Cardiac muscle cell (in vitro differentiated cells and primary cell): ENCODE data around the gene FCHSD2. TPM values are rescaled to one million over a fixed set of nuclear protein-coding genes. Genes with fewer than 3 reads are reported as not detected.

Source experiments
- DNase-seq, 2 donors: peaks; one replicate each; pipeline versions ENCODE4 v3.0.0 to v3.0.0-alpha.2; 2010 to 2017; ENCODE audit warnings: low read depth in 1 of 2, low spot score in 1 of 2
- H3K27ac ChIP-seq: fragments of 200-600 bp; sonication (generic); 2 replicates; pipeline ENCODE4 v1.5.1; 2016
- H3K27me3 ChIP-seq: fragments of 200-600 bp; sonication (generic); 2 replicates; pipeline ENCODE4 v1.6.0; 2016; ENCODE audit warnings: control low read depth
- H3K36me3 ChIP-seq: fragments of 200-600 bp; sonication (generic); 2 replicates; pipeline ENCODE4 v1.5.1; 2016; ENCODE audit warnings: control low read depth
- H3K4me1 ChIP-seq: fragments of 200-600 bp; sonication (generic); 2 replicates; pipeline ENCODE4 v1.8.1; 2017; ENCODE audit warnings: low read depth, mild to moderate bottlenecking, mixed run types
- H3K4me3 ChIP-seq: fragments of 200-600 bp; sonication (generic); 2 replicates; pipeline ENCODE4 v1.5.1; 2016; ENCODE audit warnings: mild to moderate bottlenecking
- H3K9me3 ChIP-seq: fragments of 200-600 bp; sonication (generic); 2 replicates; pipeline ENCODE4 v1.5.1; 2017; ENCODE audit warnings: low read depth, mild to moderate bottlenecking, control low read depth
- CTCF ChIP-seq: IDR thresholded peaks from 2 replicates; pipeline ENCODE4 v1.5.1; 2012; ENCODE audit warnings: low read depth, mild to moderate bottlenecking, low read length
- polyA plus RNA-seq: library from polyadenylated mRNA; unstranded; fragments of >200 nt; fragmentation: Nextera tagmentation; extraction: Ambion mirVana; gene quantifications from 2 replicates; pipeline ENCODE4 v1.2.1, GENCODE V29; 2016
- total RNA-seq: library from RNA; depleted of rRNA; stranded (reverse); fragments of >200 nt; gene quantifications from 2 replicates; pipeline ENCODE4 v1.2.3, GENCODE V29; 2016

Gene FCHSD2
- total and polyA plus RNA-seq, 2 experiments from 2014 or later: 12.3 to 16.9 TPM

- Histone ChIP-seq H3K27ac (no peak overlapping the region), H3K9me3 (no peaks in the 10 kb centered on the region), H3K4me1 (peaks cover 4% of the 10 kb centered on the region), H3K36me3 (no peaks in the 10 kb centered on the region), H3K4me3 (peak overlapping the region; percentile 20), H3K27me3 (no peaks in the 10 kb centered on the region)
- peak; percentile 90 to 95 for DNase-seq
- TF ChIP-seq CTCF: peak; percentile 3
Measured at GRCh38 chr11:72821920-72822799, 320.0 kb downstream of the FCHSD2 start.

- no peaks in the 10 kb centered on the region for H3K27me3 ChIP-seq
- no peak for TF ChIP-seq CTCF
- no peaks in the 10 kb centered on the region for H3K9me3 ChIP-seq
- peak overlapping the region; percentile 17 for H3K4me3 ChIP-seq
- peaks cover 4% of the 10 kb centered on the region for H3K4me1 ChIP-seq
- DNase-seq: no peak
- no peak overlapping the region for H3K27ac ChIP-seq
- no peaks in the 10 kb centered on the region for H3K36me3 ChIP-seq
Measured at GRCh38 chr11:72821221-72821919, 320.7 kb downstream of the FCHSD2 start.

- Histone ChIP-seq H3K27ac (no peak overlapping the region), H3K4me3 (no peak overlapping the region), H3K36me3 (no peaks in the 10 kb centered on the region), H3K9me3 (no peaks in the 10 kb centered on the region), H3K27me3 (no peaks in the 10 kb centered on the region), H3K4me1 (peaks cover 4% of the 10 kb centered on the region)
- no peak for TF ChIP-seq CTCF
- DNase-seq: no peak
Measured at GRCh38 chr11:72820439-72821139, 321.5 kb downstream of the FCHSD2 start.

- Histone ChIP-seq H3K27ac (no peak overlapping the region), H3K4me3 (no peak overlapping the region), H3K36me3 (no peaks in the 10 kb centered on the region), H3K4me1 (peaks cover 8% of the 10 kb centered on the region), H3K9me3 (no peaks in the 10 kb centered on the region), H3K27me3 (no peaks in the 10 kb centered on the region)
- no peak for TF ChIP-seq CTCF
- no peak for DNase-seq
Measured at GRCh38 chr11:72818971-72819370, 323.1 kb downstream of the FCHSD2 start.

- H3K9me3 ChIP-seq: no peaks in the 10 kb centered on the region
- no peak overlapping the region for H3K4me3 ChIP-seq
- H3K27me3 ChIP-seq: no peaks in the 10 kb centered on the region
- H3K36me3 ChIP-seq: no peaks in the 10 kb centered on the region
- H3K27ac ChIP-seq: no peak overlapping the region
- peaks cover 13% of the 10 kb centered on the region for H3K4me1 ChIP-seq
- TF ChIP-seq CTCF: no peak
- DNase-seq: no peak
Measured at GRCh38 chr11:72817966-72818365, 324.2 kb downstream of the FCHSD2 start.
